HEK293T (cell line): ENCODE results near the gene PACS2.

Experiments used
- CTCF ChIA-PET: fragments of 350-600 bp; formaldehyde crosslinking; extraction: SDS; loops from one replicate; lab custom pipeline; 2021; ENCODE audit warnings: antibody characterized with exemption, inconsistent platforms; lab: Yijun Ruan, JAX
- POLR2A ChIA-PET: fragments of 350-600 bp; formaldehyde crosslinking; extraction: SDS; loops from one replicate; lab custom pipeline; 2020; ENCODE audit warnings: antibody characterized with exemption, inconsistent platforms; lab: Yijun Ruan, JAX
- DNase-seq: peaks from one replicate; pipeline ENCODE4 v3.0.0; 2012; ENCODE audit warnings: mixed read lengths; ENCODE audit errors: extremely low spot score
- ARNT ChIP-seq: fragments of 450-650 bp; IDR thresholded peaks from 2 replicates; pipeline ENCODE4 v1.6.1; 2017; ENCODE audit warnings: mild to moderate bottlenecking
- BHLHE40 ChIP-seq: fragments of 450-650 bp; IDR thresholded peaks from 2 replicates; pipeline ENCODE4 v1.6.1; 2016; ENCODE audit warnings: mild to moderate bottlenecking, moderate library complexity, borderline replicate concordance
- CTBP1 ChIP-seq: fragments of 450-650 bp; IDR thresholded peaks from 2 replicates; pipeline ENCODE4 v1.6.1; 2016; ENCODE audit warnings: borderline replicate concordance
- ELF4 ChIP-seq: fragments of 450-650 bp; IDR thresholded peaks from 2 replicates; pipeline ENCODE4 v1.6.1; 2017; ENCODE audit warnings: antibody characterized with exemption
- FOXA1 ChIP-seq: fragments of 450-650 bp; IDR thresholded peaks from 2 replicates; pipeline ENCODE4 v1.6.1; 2016; ENCODE audit warnings: mild to moderate bottlenecking
- FOXK2 ChIP-seq: fragments of 450-650 bp; IDR thresholded peaks from 2 replicates; pipeline ENCODE4 v1.6.1; 2016; ENCODE audit warnings: mild to moderate bottlenecking
- FOXM1 ChIP-seq: fragments of 450-650 bp; IDR thresholded peaks from 2 replicates; pipeline ENCODE4 v1.6.1; 2017; ENCODE audit warnings: mild to moderate bottlenecking, borderline replicate concordance
- HDGF ChIP-seq: fragments of 450-650 bp; IDR thresholded peaks from 2 replicates; pipeline ENCODE4 v1.6.1; 2017; ENCODE audit warnings: antibody characterized with exemption, borderline replicate concordance
- L3MBTL2 ChIP-seq: fragments of 450-650 bp; conservative IDR thresholded peaks from 2 replicates; pipeline ENCODE4 v1.6.1; 2016; ENCODE audit warnings: mild to moderate bottlenecking
- LEF1 ChIP-seq: fragments of 450-650 bp; IDR thresholded peaks from 2 replicates; pipeline ENCODE4 v1.6.1; 2017; ENCODE audit warnings: mild to moderate bottlenecking, borderline replicate concordance
- NFRKB ChIP-seq: fragments of 450-650 bp; IDR thresholded peaks from 2 replicates; pipeline ENCODE4 v1.6.1; 2016; ENCODE audit warnings: mild to moderate bottlenecking, moderate library complexity
- SP1 ChIP-seq: fragments of 450-650 bp; IDR thresholded peaks from 2 replicates; pipeline ENCODE4 v1.6.1; 2017
- SUZ12 ChIP-seq: fragments of 450-650 bp; IDR thresholded peaks from 2 replicates; pipeline ENCODE4 v1.6.1; 2016; ENCODE audit warnings: mild to moderate bottlenecking
- TARDBP ChIP-seq: fragments of 450-650 bp; IDR thresholded peaks from 2 replicates; pipeline ENCODE4 v1.6.1; 2016
- ZNF384 ChIP-seq: fragments of 450-650 bp; IDR thresholded peaks from 2 replicates; pipeline ENCODE4 v1.6.1; 2016
- TF ChIP-seq, protein P1 (sequence below): fragments of 450-650 bp; IDR thresholded peaks from 2 replicates; pipeline ENCODE4 v1.6.1; 2016

The PACS2 gene

DNA sequence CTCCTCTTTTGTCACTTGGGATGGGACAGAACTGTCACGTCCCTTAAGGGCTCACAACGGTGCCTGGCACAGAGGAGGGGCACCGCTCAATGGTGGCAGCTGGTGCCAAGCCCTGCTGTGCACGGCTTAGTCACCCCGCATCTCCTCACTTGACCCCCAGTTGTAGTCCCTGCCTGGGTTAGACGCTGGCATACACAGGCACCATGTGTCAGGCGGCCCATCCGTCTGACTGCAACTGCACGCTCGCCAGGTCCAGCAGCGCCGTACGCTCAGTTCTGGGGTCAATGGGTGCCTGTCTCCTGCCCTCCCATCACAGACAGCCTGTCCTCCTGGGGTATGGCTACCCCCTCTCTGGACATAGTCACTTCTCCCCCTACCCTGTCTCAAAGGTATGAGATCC lies 1.6 kb upstream of the PACS2 start:
- TF ChIP-seq LEF1 (no peak), FOXK2 (no peak), SUZ12 (no peak), CTBP1 (no peak), TARDBP (no peak), L3MBTL2 (no peak), ELF4 (no peak), SP1 (no peak), FOXM1 (no peak), ZNF384 (no peak), HDGF (no peak), FOXA1 (no peak), BHLHE40 (no peak), ARNT (no peak), NFRKB (no peak)
- TF ChIP-seq, protein P1, sequence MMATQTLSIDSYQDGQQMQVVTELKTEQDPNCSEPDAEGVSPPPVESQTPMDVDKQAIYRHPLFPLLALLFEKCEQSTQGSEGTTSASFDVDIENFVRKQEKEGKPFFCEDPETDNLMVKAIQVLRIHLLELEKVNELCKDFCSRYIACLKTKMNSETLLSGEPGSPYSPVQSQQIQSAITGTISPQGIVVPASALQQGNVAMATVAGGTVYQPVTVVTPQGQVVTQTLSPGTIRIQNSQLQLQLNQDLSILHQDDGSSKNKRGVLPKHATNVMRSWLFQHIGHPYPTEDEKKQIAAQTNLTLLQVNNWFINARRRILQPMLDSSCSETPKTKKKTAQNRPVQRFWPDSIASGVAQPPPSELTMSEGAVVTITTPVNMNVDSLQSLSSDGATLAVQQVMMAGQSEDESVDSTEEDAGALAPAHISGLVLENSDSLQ: no peak
- DNase-seq: no peak
- ChIA-PET POLR2A (interaction anchor here (4.1 kb wide), 1 partner anchor 12 kb away, joined by 37 read pairs; the partner anchor contains the start of gene BRF1), CTCF (interaction anchor here (0.6 to 0.9 kb wide), 2 partner anchors 21 to 32 kb away, joined by 4 read pairs; no protein-coding TSS in a partner anchor)

DNA sequence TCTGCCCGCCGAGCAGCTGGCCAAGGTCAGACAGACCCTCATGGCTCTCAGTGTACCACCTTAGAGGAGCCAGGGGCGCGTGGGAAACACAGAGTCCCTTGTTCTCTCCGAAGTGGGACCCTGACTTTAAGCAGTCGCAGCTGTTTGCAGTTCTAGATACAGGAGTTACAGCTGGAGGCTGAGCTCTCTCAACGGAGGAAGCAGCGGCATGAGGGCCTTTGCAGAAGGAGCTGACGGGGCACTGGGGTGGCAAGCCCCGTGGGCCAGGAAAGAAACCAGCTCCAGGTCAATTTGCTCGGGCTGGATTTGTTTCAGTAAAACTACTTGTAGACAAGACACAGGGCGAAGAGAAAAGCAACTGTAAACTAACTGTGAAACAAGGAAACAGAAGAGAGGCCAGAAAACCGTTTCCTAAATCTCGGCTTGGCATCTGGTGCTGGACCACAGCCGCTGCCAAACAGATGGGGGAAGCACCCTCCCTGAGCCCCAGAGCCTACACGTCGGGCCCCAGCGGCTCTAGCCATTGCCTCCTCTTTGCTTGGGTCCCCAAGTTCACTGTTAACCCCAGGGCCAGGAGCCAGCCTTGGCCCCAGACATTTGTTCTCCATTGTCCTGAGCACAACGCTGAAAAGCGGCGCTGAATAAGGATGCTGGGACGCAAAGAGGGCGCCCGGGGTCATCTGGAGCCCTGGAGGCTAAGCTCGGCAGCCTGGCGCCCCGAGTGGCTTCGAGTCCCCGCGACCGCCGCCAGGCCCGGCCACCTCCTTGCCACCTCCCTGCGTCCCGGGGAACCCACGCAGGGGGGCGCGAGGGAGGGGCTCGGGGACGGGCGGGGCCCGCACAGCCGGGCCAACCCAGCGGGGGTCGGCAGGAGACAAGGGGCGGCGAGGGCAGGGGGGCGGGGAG lies 914 bp upstream of the PACS2 start:
- TF ChIP-seq ELF4 (no peak), NFRKB (no peak), LEF1 (no peak), CTBP1 (no peak), HDGF (no peak), FOXK2 (no peak), SP1 (no peak), ZNF384 (no peak), ARNT (no peak), TARDBP (no peak), FOXM1 (no peak), BHLHE40 (no peak), FOXA1 (no peak), SUZ12 (no peak), L3MBTL2 (no peak)
- TF ChIP-seq, protein P1: no peak
- DNase-seq: no peak
- ChIA-PET POLR2A (interaction anchor here (0.6 to 4.1 kb wide), 14 partner anchors 10 to 167 kb away, joined by 3 to 37 read pairs (median 4); partner anchors contain the start of genes BRF1 and JAG2), CTCF (interaction anchor here (0.6 to 0.9 kb wide), 4 partner anchors 10 to 153 kb away, joined by 3 to 4 read pairs (median 4); no protein-coding TSS in a partner anchor)

DNA sequence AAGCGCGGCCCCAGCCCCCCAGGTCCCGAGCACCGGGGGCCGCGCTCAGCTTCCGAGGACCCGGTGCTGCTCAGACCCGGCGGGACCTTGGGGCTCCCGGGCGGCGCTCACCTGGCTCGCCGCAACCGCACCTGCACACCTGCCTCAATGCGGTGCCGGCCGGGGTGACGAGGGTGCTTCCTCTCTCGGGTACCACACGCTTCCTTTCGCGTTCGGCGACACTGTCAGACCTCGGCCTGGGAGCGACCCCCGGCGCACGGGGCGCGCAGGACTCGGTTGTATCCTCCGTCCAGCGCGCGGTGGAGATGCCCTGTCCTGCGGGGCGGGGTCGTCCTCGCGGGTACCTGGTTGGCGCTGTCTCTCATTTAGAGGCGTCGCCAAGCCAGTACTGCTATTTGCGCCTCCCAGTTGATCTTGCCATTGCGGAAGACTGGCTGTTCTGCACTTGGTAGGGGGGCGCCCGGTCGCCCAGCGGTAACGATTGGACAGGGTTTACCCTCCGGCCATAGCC lies 718 bp downstream of the PACS2 start:
- ChIA-PET POLR2A (interaction anchor here (1.1 to 4.1 kb wide), 4 partner anchors 12 to 93 kb away, joined by 3 to 37 read pairs (median 6); partner anchors contain the start of gene BRF1), CTCF (no interaction called here)
- TF ChIP-seq, protein P1: no peak
- TF ChIP-seq LEF1: no peak
- no peak for TF ChIP-seq ARNT
- no peak for TF ChIP-seq HDGF
- TF ChIP-seq L3MBTL2: no peak
- no peak for TF ChIP-seq SUZ12
- no peak for TF ChIP-seq CTBP1
- TF ChIP-seq SP1: no peak
- TF ChIP-seq NFRKB: no peak
- no peak for TF ChIP-seq FOXK2
- TF ChIP-seq FOXA1: no peak
- no peak for TF ChIP-seq FOXM1
- no peak for TF ChIP-seq ZNF384
- TF ChIP-seq ELF4: no peak
- TF ChIP-seq BHLHE40: no peak
- TF ChIP-seq TARDBP: no peak
- no peak for DNase-seq

DNA sequence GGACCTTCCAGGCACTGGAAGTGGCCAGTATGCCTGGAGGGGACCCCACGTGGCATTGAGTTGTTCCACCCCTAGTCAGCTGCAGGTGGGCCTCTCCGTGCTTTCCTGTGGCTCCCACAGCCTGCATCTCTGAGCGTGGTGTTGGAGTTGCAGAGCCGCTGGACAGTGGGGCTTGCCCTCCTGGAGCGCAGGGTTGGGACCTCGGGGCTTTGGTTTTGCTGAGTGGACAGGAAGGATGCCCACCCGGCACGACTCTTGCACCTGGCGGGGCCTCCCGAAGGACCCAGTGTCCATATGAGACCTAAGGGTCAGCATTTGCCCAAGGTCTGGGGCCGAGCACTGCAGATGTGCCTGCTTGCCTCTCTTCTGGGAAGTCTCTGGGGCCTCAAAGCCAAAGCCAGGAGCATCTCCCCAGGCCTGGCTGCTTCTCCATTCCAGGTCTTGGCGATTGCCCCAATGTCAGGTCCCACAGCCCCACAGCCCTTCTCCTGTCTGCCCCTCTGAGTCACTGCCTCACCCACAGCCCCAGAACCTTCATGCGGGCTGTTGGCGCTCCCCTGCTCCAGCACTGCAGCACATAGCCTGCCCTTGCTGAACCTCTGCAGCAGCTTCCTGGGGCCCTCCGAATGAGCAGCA lies 1.5 kb downstream of the PACS2 start:
- ChIA-PET POLR2A (interaction anchor here (4.1 kb wide), 1 partner anchor 16 kb away, joined by 37 read pairs; the partner anchor contains the start of gene BRF1), CTCF (no interaction called here)
- DNase-seq: no peak
- no peak for TF ChIP-seq SUZ12
- TF ChIP-seq ELF4: no peak
- TF ChIP-seq BHLHE40: no peak
- TF ChIP-seq SP1: no peak
- no peak for TF ChIP-seq HDGF
- TF ChIP-seq L3MBTL2: no peak
- TF ChIP-seq FOXA1: no peak
- TF ChIP-seq CTBP1: no peak

DNA sequence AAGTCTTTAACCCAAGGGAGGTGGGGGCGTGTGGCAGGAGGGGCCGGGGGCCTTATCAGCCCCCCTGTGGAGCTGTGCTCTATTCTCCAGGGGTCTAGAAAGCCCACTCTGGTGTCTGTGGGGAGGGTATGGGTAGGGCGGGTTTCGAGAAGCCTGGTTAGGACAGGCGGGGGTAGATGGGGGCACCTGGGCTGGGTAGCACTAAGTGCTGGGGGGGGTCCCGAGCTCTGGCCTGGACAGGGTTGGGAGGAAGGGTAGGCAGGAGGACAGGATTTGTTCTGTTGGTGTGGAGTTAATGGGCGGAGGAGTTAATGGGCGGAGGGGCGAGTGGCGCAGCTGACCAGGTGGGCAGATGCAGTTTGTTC lies 2.0 kb downstream of the PACS2 start:
- POLR2A ChIA-PET: interaction anchor here (4.1 kb wide), 1 partner anchor 16 kb away, joined by 37 read pairs; the partner anchor contains the start of gene BRF1
- TF ChIP-seq FOXA1 (no peak), ZNF384 (no peak), ELF4 (no peak), NFRKB (no peak), BHLHE40 (no peak), SUZ12 (no peak), CTBP1 (no peak), FOXK2 (no peak), L3MBTL2 (no peak), SP1 (no peak), LEF1 (no peak)
- TF ChIP-seq, protein P1: no peak
- CTCF ChIA-PET: no interaction called here
- DNase-seq: no peak
